Activated naive CD4-positive, alpha-beta T cell treated with anti-CD3 and anti-CD28 coated beads, Interleukin-2, amount 10 ng/mL, durations not matched to agents 5 hours and 36 hours (primary cell): ENCODE measurements around the gene SNX1. TPM values are rescaled to one million over a fixed set of nuclear protein-coding genes. Genes with fewer than 3 reads are reported as not detected.

Experiments used
- total RNA-seq, 2 experiments: library from RNA; stranded (reverse); gene quantifications; one replicate each; pipeline ENCODE4 v1.2.3, GENCODE V29; 2021

The SNX1 gene, protein sequence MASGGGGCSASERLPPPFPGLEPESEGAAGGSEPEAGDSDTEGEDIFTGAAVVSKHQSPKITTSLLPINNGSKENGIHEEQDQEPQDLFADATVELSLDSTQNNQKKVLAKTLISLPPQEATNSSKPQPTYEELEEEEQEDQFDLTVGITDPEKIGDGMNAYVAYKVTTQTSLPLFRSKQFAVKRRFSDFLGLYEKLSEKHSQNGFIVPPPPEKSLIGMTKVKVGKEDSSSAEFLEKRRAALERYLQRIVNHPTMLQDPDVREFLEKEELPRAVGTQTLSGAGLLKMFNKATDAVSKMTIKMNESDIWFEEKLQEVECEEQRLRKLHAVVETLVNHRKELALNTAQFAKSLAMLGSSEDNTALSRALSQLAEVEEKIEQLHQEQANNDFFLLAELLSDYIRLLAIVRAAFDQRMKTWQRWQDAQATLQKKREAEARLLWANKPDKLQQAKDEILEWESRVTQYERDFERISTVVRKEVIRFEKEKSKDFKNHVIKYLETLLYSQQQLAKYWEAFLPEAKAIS
- 100 to 1,000 TPM; 136 to 139 TPM for total RNA-seq

GRCh38 chr15:64095795-64096667, at the start of gene SNX1:
Gene SNX1 (plus strand): TSS chr15:64095982. CDS start chr15:64096014, 32 bp downstream.

DNA sequence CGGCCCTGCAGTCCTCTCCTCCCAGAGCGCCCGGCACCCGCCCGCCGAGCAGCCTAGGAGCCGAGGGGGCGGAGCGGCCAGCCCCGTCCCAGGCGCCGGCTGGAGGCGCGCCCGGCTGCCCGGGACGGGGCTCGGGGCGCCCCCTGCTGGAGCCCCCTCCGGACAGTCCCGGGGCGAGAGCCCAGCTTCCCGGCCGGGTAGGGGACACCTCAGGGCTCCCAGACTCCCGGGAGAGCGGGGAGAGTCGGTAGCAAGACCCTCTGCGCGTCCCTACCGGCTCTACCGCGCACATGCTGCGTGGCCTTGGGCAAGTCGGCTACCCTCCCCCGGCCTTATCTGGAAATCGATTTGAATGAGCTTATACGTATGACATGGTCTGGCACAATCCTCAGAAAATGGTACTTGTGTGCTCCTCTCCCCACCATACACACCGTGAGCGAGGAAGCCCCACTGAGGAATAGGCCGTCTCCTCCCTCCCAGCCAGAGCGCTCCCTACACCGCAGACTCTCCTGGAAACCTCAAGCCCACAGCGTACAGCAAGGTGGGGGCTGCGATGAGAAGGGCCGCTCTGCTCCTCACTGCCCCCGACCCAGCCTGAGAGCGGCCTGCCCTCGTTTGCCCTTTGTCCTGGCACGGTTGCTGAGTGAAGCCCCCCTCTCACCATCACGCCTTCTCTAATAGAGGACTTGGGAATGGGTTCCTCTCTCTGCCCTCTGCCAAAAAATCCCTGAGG, 49.2 kb upstream of the SNX1 start, which contains the start of gene DAPK2:
DAPK2 (minus strand) TSS at position 65 of the 733 bp plus-strand sequence. CDS start 6,224 bp downstream, outside the sequence.

DNA sequence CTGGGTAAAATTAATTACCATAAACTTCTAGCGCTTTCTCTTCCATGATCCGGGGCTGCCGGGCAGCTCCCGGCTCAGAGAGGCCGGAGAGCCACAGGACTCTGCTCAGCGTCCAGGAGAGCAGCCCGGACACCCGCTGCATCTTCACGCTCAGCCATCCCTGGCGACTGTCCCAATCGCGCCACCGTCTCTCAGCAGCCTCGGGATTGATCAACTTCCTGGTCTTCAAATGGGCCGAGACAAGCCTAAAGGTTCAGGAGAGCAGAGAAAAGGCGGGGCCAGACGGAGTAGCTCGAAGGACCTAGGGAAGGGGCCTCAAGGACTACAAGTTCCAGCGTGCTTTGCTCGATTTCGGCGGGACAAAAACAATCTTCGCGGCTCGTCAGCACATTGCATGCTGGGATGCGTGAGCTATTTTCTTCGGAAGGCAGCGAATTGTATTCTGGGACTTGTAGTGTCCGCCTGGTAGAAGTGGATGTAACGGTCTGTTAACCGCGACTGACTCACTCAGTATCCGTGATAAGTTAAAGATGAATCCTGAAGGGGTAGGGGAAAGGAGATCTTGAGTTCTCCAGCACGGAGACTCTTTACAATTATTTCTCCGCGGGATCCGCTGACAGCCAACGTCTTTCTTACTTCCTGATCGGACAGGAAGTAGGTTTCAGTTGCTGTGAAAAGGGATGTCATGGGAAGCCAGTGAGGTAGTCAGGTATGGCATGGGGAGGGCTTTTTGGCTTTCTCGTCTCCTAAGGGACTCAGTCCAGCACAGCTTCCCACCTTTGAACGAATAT, 2.0 kb upstream of the SNX1 start, which contains the start of gene CIAO2A:
CIAO2A (minus strand) TSS at position 212 of the 791 bp plus-strand sequence; CDS start at position 142, 70 bp downstream.

GRCh38 chr15:64151727-64152506, 56.1 kb downstream of the SNX1 start, which contains the start of gene SNX22:
Gene SNX22 (plus strand): TSS chr15:64151731. CDS start chr15:64151776, 45 bp downstream.

DNA sequence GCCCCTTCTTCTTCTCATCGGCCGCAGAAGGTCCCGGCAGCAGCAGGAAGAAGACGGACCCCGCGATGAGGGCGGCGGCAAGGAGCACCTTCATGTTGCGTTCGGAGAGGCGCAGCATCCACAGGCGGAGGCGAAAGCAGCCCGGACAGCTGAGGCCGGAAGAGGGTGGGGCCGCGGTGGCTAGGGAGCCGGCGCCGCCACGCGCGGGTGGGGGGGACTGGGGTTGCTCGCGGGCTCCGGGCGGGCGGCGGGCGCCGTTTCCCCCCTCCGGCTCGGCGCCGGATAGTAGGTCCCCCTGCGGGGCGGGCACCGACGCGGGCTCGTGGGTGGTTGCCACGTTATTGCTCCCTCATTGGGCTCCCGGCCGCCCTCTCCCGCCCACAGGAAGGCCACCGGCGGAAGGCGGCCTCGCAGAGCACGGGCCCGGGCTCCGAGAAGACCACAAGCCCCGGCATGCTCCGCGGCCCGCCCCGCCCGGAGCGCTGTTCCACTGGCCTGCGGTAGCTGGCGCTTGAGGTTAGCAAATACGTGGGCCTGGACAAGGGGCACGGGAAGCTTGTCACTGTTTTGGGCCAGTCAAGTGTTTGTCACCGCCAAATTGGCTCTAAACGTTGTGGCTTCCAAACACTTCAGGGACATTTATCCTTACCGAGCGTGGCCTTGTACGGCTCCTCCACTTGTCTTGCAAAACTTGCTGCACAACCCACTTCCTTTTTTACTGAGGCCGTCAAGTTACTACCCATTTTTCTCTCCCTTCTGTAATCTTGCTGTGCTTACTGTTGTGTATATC, 67.3 kb downstream of the SNX1 start, which contains the start of gene PPIB:
PPIB (minus strand) TSS at position 154 of the 790 bp plus-strand sequence; CDS start at position 118, 36 bp downstream.

Other genes starting within 250 kb of the SNX1 start
- gene DAPK2, start 49.5 kb upstream of the SNX1 start, total RNA-seq: under 1 TPM; 0.33 to 0.77 TPM
- 10 to 100 TPM; 58.1 to 62.5 TPM for gene CIAO2A, start 2.1 kb upstream of the SNX1 start, total RNA-seq
- under 1 TPM; 0.82 to 0.93 TPM for gene SNX22, start 55.7 kb downstream of the SNX1 start, total RNA-seq
- gene PPIB, start 67.0 kb downstream of the SNX1 start, total RNA-seq: 100 to 1,000 TPM; 359 to 370 TPM